Heart right ventricle (tissue), 16 donors: ENCODE measurements around the gene GJB5. TPM values are rescaled to one million over a fixed set of nuclear protein-coding genes. Genes with fewer than 3 reads are reported as not detected.

ENCODE experiments used
- ATAC-seq, 8 donors: fragments of 200-7000 bp; cut with Tn5 transposase; one replicate each; pipeline ENCODE4 v1.9.1; 2020; ENCODE audit warnings: mild to moderate bottlenecking in 8 of 8, moderate library complexity in 8 of 8, moderate number of reproducible peaks in 1 of 8
- DNase-seq, 2 donors: peaks; one replicate each; pipeline ENCODE4 v3.0.0-alpha.2; 2020
- H3K27ac ChIP-seq, 10 donors: fragments of 200-600 bp; sonication (generic) in 2 of 10; one replicate each; pipeline versions ENCODE4 v1.5.0 to v1.8.0; 2020 to 2022; ENCODE audit warnings: mild to moderate bottlenecking in 3 of 10
- H3K27me3 ChIP-seq, 7 donors: fragments of 200-600 bp; one replicate each; pipeline ENCODE4 v1.8.0; 2021 to 2022; ENCODE audit warnings: mild to moderate bottlenecking in 2 of 7
- H3K36me3 ChIP-seq, 9 donors: fragments of 200-600 bp; sonication (generic) in 1 of 9; one replicate each; pipeline versions ENCODE4 v1.5.0 to v1.8.0; 2020 to 2022; ENCODE audit warnings: mild to moderate bottlenecking in 2 of 9
- H3K4me1 ChIP-seq, 9 donors: fragments of 200-600 bp; sonication (generic) in 1 of 9; one replicate each; pipeline versions ENCODE4 v1.5.0 to v1.8.0; 2020 to 2022; ENCODE audit warnings: mild to moderate bottlenecking in 4 of 9
- H3K4me3 ChIP-seq, 10 donors: fragments of 200-600 bp; sonication (generic) in 2 of 10; one replicate each; pipeline versions ENCODE4 v1.5.0 to v1.8.0; 2020 to 2022; ENCODE audit warnings: mild to moderate bottlenecking in 7 of 10, moderate library complexity in 2 of 10
- H3K9me3 ChIP-seq, 11 donors: fragments of 200-600 bp in 10 of 11; sonication (generic) in 2 of 11; one replicate each; pipeline versions ENCODE4 v1.5.0 to v1.8.0; 2013 to 2022; ENCODE audit warnings: mild to moderate bottlenecking in 2 of 11, control low read depth in 1 of 11, moderate library complexity in 1 of 11
- WGBS, 2 donors: extraction: QIAGEN DNeasy Blood & Tissue Kit; methylation state at CpG; one replicate each; pipeline ENCODE4 v1.1.7; 2013; ENCODE audit warnings: inconsistent platforms in 1 of 2; 5-methylcytosine and 5-hydroxymethylcytosine counted together
- intact Hi-C, 10 donors: fragments of 100-400 bp; cut with DNase I; formaldehyde crosslinking; loops; one replicate each; pipeline versions ENCODE4 v1.11.1 to v1.14.2; 2022
- polyA plus RNA-seq, 2 donors: library from polyadenylated mRNA; stranded (reverse); fragments of 200-250 nt; gene quantifications; one replicate each; pipeline ENCODE4 v1.2.3, GENCODE V29; 2013
- total RNA-seq, 10 donors: library from RNA; stranded (reverse); fragmentation: NEBNext Ultra II Directional in 3 of 10; extraction: Animal tissue kit (Norgen Biotek cat#: 25700) in 3 of 10; gene quantifications; one replicate each; pipeline versions ENCODE4 v1.2.1 to v1.2.4, GENCODE V29; 2021 to 2023
- TF ChIP-seq, protein P1 (sequence below), 9 donors: fragments of 200-600 bp; sonication (generic) in 2 of 9; IDR thresholded peaks; one replicate each; pipeline versions ENCODE4 v1.5.0 to v1.8.0; 2021 to 2022; ENCODE audit warnings: antibody characterized with exemption in 9 of 9, mild to moderate bottlenecking in 5 of 9, moderate library complexity in 1 of 9
- donor health status: Arrhythmogenic right ventricular cardiomyopathy.
- donor health status: ischemic (EF 13 %, LVEDD 7.1; RV severe dilation, severe dysfunction).
- donor health status: healthy with polysubstance abuse.
- donor health status: DM: no; HTN: yes; CAD: no.
- donor health status: DM: no; HTN: no; CAD: no.
- donor health status: ischemic (EF 25% LVEDD 6.9; RV normal size, moderate dysfunction).
- donor health status: ischemic (EF 25% LVEDD 5.7; RV mildly dilated, moderate dysfunction).
- donor health status: healthy.
- donor health status: DM: yes; HTN: yes; CAD: no.
- donor health status: Ischemic cardiomyopathy.
- donor health status: ischemic (EF 35%, LVEDD 5.7; RV mildly dilated, moderate dysfunction).
- donor health status: nonischemic (EF 11% LVEDD 7.7; RV severe dilation, severe dysfunction).
- donor health status: DM: yes; HTN: yes; CAD: no.
- donor health status: PGD.
- donor health status: ischemic (EF 29% LVEDD 5.4; RV normal size, mild dysfunction).
- donor health status: nonischemic (EF 23%, LVEDD 6.1; RV moderate dilation, normal function).

GJB5 gene
- total and polyA plus RNA-seq, 12 donors, result not detected

DNA sequence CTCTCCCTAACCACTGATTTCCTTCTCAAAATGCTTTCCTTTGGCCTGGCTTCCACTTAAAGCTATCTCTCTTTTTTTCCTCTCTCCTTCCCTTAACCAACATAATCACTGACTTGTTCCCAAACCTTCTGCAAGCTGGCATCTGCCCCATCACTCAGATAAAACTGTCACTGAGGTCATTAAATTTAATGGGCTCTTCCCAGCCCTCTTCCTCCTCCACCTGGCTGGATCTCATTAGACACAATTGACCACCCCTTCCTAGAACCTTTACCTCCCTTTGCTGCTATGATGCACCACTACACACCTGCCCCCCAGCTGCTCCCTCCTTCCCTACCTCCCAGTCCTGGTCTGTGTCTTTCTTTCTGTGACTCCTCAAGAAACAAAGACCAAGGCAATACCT, 44.0 kb upstream of the GJB5 start:
- peaks cover 0 to 10% (median 0%) of the 10 kb centered on the region in 9 donors for H3K4me1 ChIP-seq
- H3K27me3 ChIP-seq, result peaks cover 0 to 22% (median 0%) of the 10 kb centered on the region in 7 donors
- H3K27ac ChIP-seq, result no peak overlapping the region
- H3K4me3 ChIP-seq, result no peak overlapping the region
- DNase-seq (no peak), ATAC-seq (no peak)
- no peaks in the 10 kb centered on the region for H3K9me3 ChIP-seq
- H3K36me3 ChIP-seq, result no peaks in the 10 kb centered on the region
- TF ChIP-seq, protein P1, sequence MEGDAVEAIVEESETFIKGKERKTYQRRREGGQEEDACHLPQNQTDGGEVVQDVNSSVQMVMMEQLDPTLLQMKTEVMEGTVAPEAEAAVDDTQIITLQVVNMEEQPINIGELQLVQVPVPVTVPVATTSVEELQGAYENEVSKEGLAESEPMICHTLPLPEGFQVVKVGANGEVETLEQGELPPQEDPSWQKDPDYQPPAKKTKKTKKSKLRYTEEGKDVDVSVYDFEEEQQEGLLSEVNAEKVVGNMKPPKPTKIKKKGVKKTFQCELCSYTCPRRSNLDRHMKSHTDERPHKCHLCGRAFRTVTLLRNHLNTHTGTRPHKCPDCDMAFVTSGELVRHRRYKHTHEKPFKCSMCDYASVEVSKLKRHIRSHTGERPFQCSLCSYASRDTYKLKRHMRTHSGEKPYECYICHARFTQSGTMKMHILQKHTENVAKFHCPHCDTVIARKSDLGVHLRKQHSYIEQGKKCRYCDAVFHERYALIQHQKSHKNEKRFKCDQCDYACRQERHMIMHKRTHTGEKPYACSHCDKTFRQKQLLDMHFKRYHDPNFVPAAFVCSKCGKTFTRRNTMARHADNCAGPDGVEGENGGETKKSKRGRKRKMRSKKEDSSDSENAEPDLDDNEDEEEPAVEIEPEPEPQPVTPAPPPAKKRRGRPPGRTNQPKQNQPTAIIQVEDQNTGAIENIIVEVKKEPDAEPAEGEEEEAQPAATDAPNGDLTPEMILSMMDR (IDR thresholded peaks at IDR 0.05), result no peak
- intact Hi-C loops, result no loop called here

DNA sequence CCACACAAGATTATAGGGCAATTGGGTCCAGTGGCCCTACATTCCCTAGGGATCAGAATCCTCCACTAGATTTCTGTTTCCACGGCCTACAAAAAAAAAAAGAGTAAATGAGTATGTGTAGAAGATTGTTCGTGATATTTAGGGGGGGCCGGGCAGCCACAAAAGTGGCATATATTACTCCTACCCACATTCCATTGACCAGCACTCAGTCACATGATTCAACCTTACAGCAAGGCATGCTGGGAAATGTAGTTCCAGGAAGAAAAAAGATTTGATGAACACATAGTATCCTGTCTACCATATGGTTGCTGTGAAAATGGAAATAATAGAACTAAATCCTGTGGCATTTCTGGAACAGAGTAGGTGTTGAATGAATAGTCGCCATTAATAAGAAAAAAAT, 43.4 kb upstream of the GJB5 start:
- intact Hi-C loops, result no loop called here
- H3K27ac ChIP-seq, result no peak overlapping the region
- TF ChIP-seq, protein P1 (IDR thresholded peaks at IDR 0.05), result no peak
- H3K27me3 ChIP-seq, result peaks cover 0 to 16% (median 0%) of the 10 kb centered on the region in 7 donors
- DNase-seq (no peak), ATAC-seq (no peak)
- no peaks in the 10 kb centered on the region for H3K36me3 ChIP-seq
- H3K9me3 ChIP-seq, result no peaks in the 10 kb centered on the region
- H3K4me3 ChIP-seq, result no peak overlapping the region
- WGBS, 2 donors, result 65 to 78% methylated on average over 4 of the region's 4 CpGs
- peaks cover 0 to 10% (median 0%) of the 10 kb centered on the region in 9 donors for H3K4me1 ChIP-seq

DNA sequence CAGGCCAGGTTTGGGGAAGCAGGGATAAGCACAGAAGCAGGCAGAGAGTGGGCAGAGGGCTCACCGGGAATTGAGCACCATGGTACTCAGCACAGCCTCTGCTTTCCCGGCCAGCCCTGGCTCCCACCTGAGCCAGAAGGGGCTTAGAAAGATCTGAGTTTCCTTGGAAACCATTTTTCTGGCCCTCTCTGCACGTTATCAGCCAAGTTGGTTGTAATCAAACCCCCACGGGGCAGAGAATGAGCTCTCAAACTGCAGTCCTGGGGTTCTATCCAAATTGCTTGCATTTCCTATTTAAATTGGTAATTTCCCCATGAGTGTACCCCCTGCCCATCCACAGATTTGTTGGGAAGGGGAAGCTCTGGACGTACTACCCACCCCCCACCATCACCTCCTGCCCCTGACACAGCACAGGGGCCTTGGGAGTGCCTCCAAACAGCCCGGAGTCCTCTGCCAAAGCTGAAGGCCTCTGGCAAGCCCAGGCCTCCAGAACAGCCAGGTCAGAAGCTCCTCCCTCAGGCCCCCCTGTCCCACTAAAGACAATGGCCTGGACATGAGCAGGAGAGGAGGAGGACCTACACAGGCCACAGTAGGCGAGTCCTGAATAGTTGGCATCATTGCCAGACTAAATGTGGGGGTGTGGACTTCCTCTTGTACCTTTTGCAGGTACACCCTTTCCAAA, 42.7 kb upstream of the GJB5 start:
- TF ChIP-seq, protein P1 (IDR thresholded peaks at IDR 0.05), result no peak

DNA sequence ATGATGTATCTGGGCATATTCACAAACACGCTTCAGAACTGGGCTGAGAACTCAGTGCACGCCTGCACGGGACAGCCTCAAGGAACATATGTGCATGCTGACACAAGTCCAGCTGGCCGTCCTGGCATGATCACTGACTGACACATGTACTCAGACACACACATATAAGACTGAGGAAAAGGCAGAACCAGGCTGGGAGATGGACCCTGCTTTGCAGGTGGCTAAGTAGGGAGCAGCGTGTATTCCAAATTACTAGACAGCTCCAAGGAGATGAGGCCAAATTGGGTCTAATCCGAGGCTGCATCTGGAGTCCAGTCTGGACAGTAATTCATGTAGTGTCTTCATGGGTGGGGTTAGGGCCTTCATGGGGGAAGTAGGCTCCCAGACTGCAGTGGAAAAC, 41.4 kb upstream of the GJB5 start:
- H3K4me1 ChIP-seq, result peaks cover 0 to 10% (median 0%) of the 10 kb centered on the region in 9 donors
- peaks cover 0 to 9% (median 7%) of the 10 kb centered on the region in 7 donors for H3K27me3 ChIP-seq
- DNase-seq (no peak), ATAC-seq (peak in 4 of 8 donors; percentile 38 to 44 (median 40))
- intact Hi-C loops, result no loop called here
- H3K36me3 ChIP-seq, result no peaks in the 10 kb centered on the region
- H3K4me3 ChIP-seq, result no peak overlapping the region
- H3K9me3 ChIP-seq, result peaks cover 0 to 4% (median 0%) of the 10 kb centered on the region in 11 donors
- TF ChIP-seq, protein P1 (IDR thresholded peaks at IDR 0.05), result no peak
- 74 to 78% methylated on average over 6 of the region's 6 CpGs for WGBS, 2 donors
- H3K27ac ChIP-seq, result no peak overlapping the region

More for the DNA sequence above, 42.7 kb upstream of the GJB5 start:
- Histone ChIP-seq H3K4me3 (no peak overlapping the region), H3K27ac (no peak overlapping the region), H3K27me3 (peaks cover 0 to 9% (median 0%) of the 10 kb centered on the region in 7 donors), H3K4me1 (peaks cover 0 to 10% (median 0%) of the 10 kb centered on the region in 9 donors), H3K36me3 (no peaks in the 10 kb centered on the region), H3K9me3 (no peaks in the 10 kb centered on the region)
- ATAC-seq, result peak in 1 of 8 donors; percentile 55
- intact Hi-C loops, result no loop called here
- DNase-seq, result no peak
- 46 to 48% methylated on average over 7 of the region's 7 CpGs for WGBS, 2 donors
